Stimulated activated naive CD4-positive, alpha-beta T cell treated with Interleukin-2 at 50 U/mL for 16 hours (primary cell): ENCODE data around the gene CYTH3.
A peak's percentile ranks its signal among the peaks of the same experiment; 100 is the strongest.
"Not testable (repeated sequence)": the region's sequence is repeated elsewhere in the genome, so short reads cannot be mapped to it uniquely, and the experiment has no call there.

Source experiments
- DNase-seq: peaks from one replicate; lab custom pipeline; 2025; lab: John Stamatoyannopoulos, UW

CYTH3 gene

GRCh38 chr7:6272481-6273323 lies at the start of gene CYTH3:
CYTH3 (minus strand) TSS chr7:6272624; CDS start chr7:6272507, 117 bp downstream.
- peak; percentile 31 for DNase-seq

- no peak for DNase-seq
Observed at GRCh38 chr7:6320791-6321190, 48.4 kb upstream of the CYTH3 start.

- DNase-seq = no peak
Observed at GRCh38 chr7:6317797-6318438, 45.5 kb upstream of the CYTH3 start.

- no peak for DNase-seq
Observed at GRCh38 chr7:6316226-6316625, 43.8 kb upstream of the CYTH3 start.

- no peak for DNase-seq
Observed at GRCh38 chr7:6315746-6316145, 43.3 kb upstream of the CYTH3 start.

- DNase-seq = no peak
Observed at GRCh38 chr7:6310271-6310993, 38.0 kb upstream of the CYTH3 start.

- DNase-seq = no peak
Observed at GRCh38 chr7:6307762-6308161, 35.3 kb upstream of the CYTH3 start.

GRCh38 chr7:6306471-6306870 lies 34.0 kb upstream of the CYTH3 start:
- DNase-seq = no peak

GRCh38 chr7:6305330-6305729 lies 32.9 kb upstream of the CYTH3 start:
- no peak for DNase-seq

- DNase-seq = not testable (repeated sequence)
Observed at GRCh38 chr7:6301446-6301845, 29.0 kb upstream of the CYTH3 start.

- no peak for DNase-seq
Observed at GRCh38 chr7:6299774-6300173, 27.4 kb upstream of the CYTH3 start.

- DNase-seq = no peak
Observed at GRCh38 chr7:6294839-6295238, 22.4 kb upstream of the CYTH3 start.

GRCh38 chr7:6293202-6293601 lies 20.8 kb upstream of the CYTH3 start:
- DNase-seq = no peak

- not testable (repeated sequence) for DNase-seq
Observed at GRCh38 chr7:6291941-6292340, 19.5 kb upstream of the CYTH3 start.

- no peak for DNase-seq
Observed at GRCh38 chr7:6291531-6291930, 19.1 kb upstream of the CYTH3 start.

GRCh38 chr7:6290319-6290741 lies 17.9 kb upstream of the CYTH3 start:
- no peak for DNase-seq

GRCh38 chr7:6288270-6288860 lies 15.9 kb upstream of the CYTH3 start:
- DNase-seq = no peak

- DNase-seq = no peak
Observed at GRCh38 chr7:6286486-6286885, 14.1 kb upstream of the CYTH3 start.

GRCh38 chr7:6284461-6285360 lies 12.3 kb upstream of the CYTH3 start:
- DNase-seq = no peak

- no peak for DNase-seq
Observed at GRCh38 chr7:6284055-6284400, 11.6 kb upstream of the CYTH3 start.

- not testable (repeated sequence) for DNase-seq
Observed at GRCh38 chr7:6283391-6284054, 11.1 kb upstream of the CYTH3 start.
